Activated CD8-positive, alpha-beta T cell treated with anti-CD3 and anti-CD28 coated beads, Interleukin-2, amount 10 ng/mL, durations not matched to agents 7 days and 5 days (primary cell): ENCODE data around the gene SOX11. TPM values are rescaled to one million over a fixed set of nuclear protein-coding genes. Genes with fewer than 3 reads are reported as not detected.

Source experiments
- ATAC-seq: fragments of 150-1000 bp; cut with Tn5 transposase; one replicate; pipeline ENCODE4 v1.10.0; 2021; ENCODE audit warnings: moderate library complexity
- CTCF ChIA-PET: fragments of 350-600 bp; sonication (Branson Sonifier 250); formaldehyde crosslinking; loops from one replicate; lab custom pipeline; 2021; ENCODE audit warnings: antibody characterized with exemption; lab: Charles Lee
- POLR2A ChIA-PET: fragments of 350-600 bp; sonication (Branson Sonifier 250); formaldehyde crosslinking; loops from one replicate; lab custom pipeline; 2021; ENCODE audit warnings: antibody characterized with exemption; lab: Charles Lee
- DNase-seq: peaks from one replicate; pipeline ENCODE4 v3.0.0-alpha.2; 2020
- H3K27ac Mint-ChIP-seq: one replicate; pipeline ENCODE4 v1.8.0; 2021; ENCODE audit warnings: mild to moderate bottlenecking, mixed read lengths
- H3K27me3 Mint-ChIP-seq: one replicate; pipeline ENCODE4 v1.8.0; 2021; ENCODE audit warnings: low read depth, mixed read lengths
- H3K36me3 Mint-ChIP-seq: one replicate; pipeline ENCODE4 v1.8.0; 2021; ENCODE audit warnings: low read depth, mixed read lengths
- H3K4me1 Mint-ChIP-seq: one replicate; pipeline ENCODE4 v1.8.0; 2021; ENCODE audit warnings: low read depth, mixed read lengths
- H3K4me3 Mint-ChIP-seq: one replicate; pipeline ENCODE4 v1.8.0; 2021; ENCODE audit warnings: mild to moderate bottlenecking, mixed read lengths
- H3K9me3 Mint-ChIP-seq: one replicate; pipeline ENCODE4 v1.8.0; 2022; ENCODE audit warnings: mixed read lengths; ENCODE audit not compliant: insufficient read depth
- total RNA-seq, 2 experiments: library from RNA; stranded (reverse); gene quantifications; one replicate each; pipeline ENCODE4 v1.2.3, GENCODE V29; 2021

The SOX11 gene
- total RNA-seq, 2 experiments from 2014 or later: not detected

- Mint-ChIP-seq H3K36me3 (peaks cover 11% of the 10 kb centered on the region), H3K4me1 (peaks cover 7% of the 10 kb centered on the region), H3K4me3 (peak overlapping the region; percentile 25), H3K9me3 (peaks cover 11% of the 10 kb centered on the region), H3K27me3 (peaks cover 54% of the 10 kb centered on the region), H3K27ac (peak overlapping the region; percentile 68)
- DNase-seq (no peak), ATAC-seq (no peak)
- ChIA-PET POLR2A (no interaction called here), CTCF (no interaction called here)
Observed at GRCh38 chr2:5692561-5693286, 540 bp downstream of the SOX11 start.

- DNase-seq: no peak
- peaks cover 11% of the 10 kb centered on the region for H3K9me3 Mint-ChIP-seq
- peak overlapping the region; percentile 9 for H3K4me3 Mint-ChIP-seq
- H3K36me3 Mint-ChIP-seq: peaks cover 11% of the 10 kb centered on the region
- peaks cover 56% of the 10 kb centered on the region for H3K27me3 Mint-ChIP-seq
- no peak for ATAC-seq
- ChIA-PET CTCF (no interaction called here), POLR2A (no interaction called here)
- H3K27ac Mint-ChIP-seq: peak overlapping the region; percentile 66
- peaks cover 7% of the 10 kb centered on the region for H3K4me1 Mint-ChIP-seq
Observed at GRCh38 chr2:5693287-5694201, 1.4 kb downstream of the SOX11 start.

- POLR2A ChIA-PET: no interaction called here
- ATAC-seq: no peak
Observed at GRCh38 chr2:5694306-5694705, 2.1 kb downstream of the SOX11 start.

GRCh38 chr2:5695654-5696403 lies 3.6 kb downstream of the SOX11 start:
- CTCF ChIA-PET: no interaction called here
- Mint-ChIP-seq H3K4me3 (peak overlapping the region; percentile 8), H3K27ac (no peak overlapping the region)

More at GRCh38 chr2:5694306-5694705, 2.1 kb downstream of the SOX11 start:
- peak overlapping the region; percentile 66 for H3K27ac Mint-ChIP-seq
- H3K4me3 Mint-ChIP-seq: peak overlapping the region; percentile 9
- H3K4me1 Mint-ChIP-seq: peaks cover 7% of the 10 kb centered on the region
- peaks cover 11% of the 10 kb centered on the region for H3K36me3 Mint-ChIP-seq
- CTCF ChIA-PET: no interaction called here
- peaks cover 11% of the 10 kb centered on the region for H3K9me3 Mint-ChIP-seq
- no peak for DNase-seq
- H3K27me3 Mint-ChIP-seq: peaks cover 57% of the 10 kb centered on the region

GRCh38 chr2:5696404-5696944 lies 4.3 kb downstream of the SOX11 start:
- ATAC-seq: no peak

More at GRCh38 chr2:5695654-5696403, 3.6 kb downstream of the SOX11 start:
- H3K36me3 Mint-ChIP-seq: peaks cover 8% of the 10 kb centered on the region
- peaks cover 11% of the 10 kb centered on the region for H3K9me3 Mint-ChIP-seq
- H3K4me1 Mint-ChIP-seq: peaks cover 7% of the 10 kb centered on the region
- POLR2A ChIA-PET: no interaction called here
- ATAC-seq (no peak), DNase-seq (no peak)
- peaks cover 46% of the 10 kb centered on the region for H3K27me3 Mint-ChIP-seq

GRCh38 chr2:5696945-5697521 lies 4.8 kb downstream of the SOX11 start:
- peak overlapping the region; percentile 25 for H3K4me3 Mint-ChIP-seq
- DNase-seq (no peak), ATAC-seq (no peak)
- H3K27ac Mint-ChIP-seq: no peak overlapping the region
- H3K4me1 Mint-ChIP-seq: peaks cover 7% of the 10 kb centered on the region
- ChIA-PET CTCF (no interaction called here), POLR2A (no interaction called here)
- H3K27me3 Mint-ChIP-seq: peaks cover 40% of the 10 kb centered on the region
- H3K9me3 Mint-ChIP-seq: peaks cover 11% of the 10 kb centered on the region
- H3K36me3 Mint-ChIP-seq: peaks cover 8% of the 10 kb centered on the region

More at GRCh38 chr2:5696404-5696944, 4.3 kb downstream of the SOX11 start:
- no peak overlapping the region for H3K27ac Mint-ChIP-seq
- ChIA-PET POLR2A (no interaction called here), CTCF (no interaction called here)
- H3K4me3 Mint-ChIP-seq: no peak overlapping the region
- peaks cover 7% of the 10 kb centered on the region for H3K4me1 Mint-ChIP-seq
- peaks cover 8% of the 10 kb centered on the region for H3K36me3 Mint-ChIP-seq
- DNase-seq: no peak
- peaks cover 41% of the 10 kb centered on the region for H3K27me3 Mint-ChIP-seq
- H3K9me3 Mint-ChIP-seq: peaks cover 11% of the 10 kb centered on the region

GRCh38 chr2:5697562-5697961 lies 5.4 kb downstream of the SOX11 start:
- Mint-ChIP-seq H3K4me3 (no peak overlapping the region), H3K36me3 (peaks cover 8% of the 10 kb centered on the region), H3K9me3 (peaks cover 11% of the 10 kb centered on the region), H3K27ac (no peak overlapping the region), H3K4me1 (peaks cover 7% of the 10 kb centered on the region), H3K27me3 (peaks cover 39% of the 10 kb centered on the region)
- POLR2A ChIA-PET: no interaction called here
- ATAC-seq (no peak), DNase-seq (no peak)
- CTCF ChIA-PET: no interaction called here

GRCh38 chr2:5698134-5698533 lies 6.0 kb downstream of the SOX11 start:
- peaks cover 7% of the 10 kb centered on the region for H3K4me1 Mint-ChIP-seq
- H3K27ac Mint-ChIP-seq: no peak overlapping the region
- no peak overlapping the region for H3K4me3 Mint-ChIP-seq
- H3K36me3 Mint-ChIP-seq: peaks cover 6% of the 10 kb centered on the region
- DNase-seq: no peak
- ChIA-PET POLR2A (no interaction called here), CTCF (no interaction called here)
- ATAC-seq: no peak
- H3K27me3 Mint-ChIP-seq: peaks cover 36% of the 10 kb centered on the region
- H3K9me3 Mint-ChIP-seq: peaks cover 11% of the 10 kb centered on the region

GRCh38 chr2:5699963-5700362 lies 7.8 kb downstream of the SOX11 start:
- Mint-ChIP-seq H3K4me3 (no peak overlapping the region), H3K36me3 (no peaks in the 10 kb centered on the region), H3K4me1 (peaks cover 2% of the 10 kb centered on the region), H3K9me3 (peaks cover 5% of the 10 kb centered on the region), H3K27ac (no peak overlapping the region), H3K27me3 (peaks cover 25% of the 10 kb centered on the region)
- DNase-seq: no peak
- POLR2A ChIA-PET: no interaction called here
- ATAC-seq: no peak
- CTCF ChIA-PET: no interaction called here

GRCh38 chr2:5700551-5700950 lies 8.4 kb downstream of the SOX11 start:
- CTCF ChIA-PET: no interaction called here
- no peak overlapping the region for H3K4me3 Mint-ChIP-seq
- H3K9me3 Mint-ChIP-seq: no peaks in the 10 kb centered on the region

GRCh38 chr2:5701266-5701665 lies 9.1 kb downstream of the SOX11 start:
- ChIA-PET CTCF (no interaction called here), POLR2A (no interaction called here)
- H3K27ac Mint-ChIP-seq: no peak overlapping the region
- H3K9me3 Mint-ChIP-seq: no peaks in the 10 kb centered on the region
- no peaks in the 10 kb centered on the region for H3K4me1 Mint-ChIP-seq
- H3K36me3 Mint-ChIP-seq: no peaks in the 10 kb centered on the region
- peaks cover 13% of the 10 kb centered on the region for H3K27me3 Mint-ChIP-seq
- H3K4me3 Mint-ChIP-seq: no peak overlapping the region
- DNase-seq (no peak), ATAC-seq (no peak)

More at GRCh38 chr2:5700551-5700950, 8.4 kb downstream of the SOX11 start:
- no peak overlapping the region for H3K27ac Mint-ChIP-seq
- ATAC-seq (no peak), DNase-seq (no peak)
- H3K27me3 Mint-ChIP-seq: peaks cover 19% of the 10 kb centered on the region
- POLR2A ChIA-PET: no interaction called here
- peaks cover 2% of the 10 kb centered on the region for H3K4me1 Mint-ChIP-seq
- no peaks in the 10 kb centered on the region for H3K36me3 Mint-ChIP-seq
